HG03571 (cell line): ENCODE results near the gene VPS9D1.
"Not testable (repeated sequence)": the region's sequence is repeated elsewhere in the genome, so short reads cannot be mapped to it uniquely, and the experiment has no call there.

ENCODE experiments used
- ATAC-seq: cut with Tn5 transposase; IDR thresholded peaks from one replicate; pipeline ENCODE4 v1.9.1; 2021; ENCODE audit not compliant: unreplicated experiment

Gene VPS9D1

DNA sequence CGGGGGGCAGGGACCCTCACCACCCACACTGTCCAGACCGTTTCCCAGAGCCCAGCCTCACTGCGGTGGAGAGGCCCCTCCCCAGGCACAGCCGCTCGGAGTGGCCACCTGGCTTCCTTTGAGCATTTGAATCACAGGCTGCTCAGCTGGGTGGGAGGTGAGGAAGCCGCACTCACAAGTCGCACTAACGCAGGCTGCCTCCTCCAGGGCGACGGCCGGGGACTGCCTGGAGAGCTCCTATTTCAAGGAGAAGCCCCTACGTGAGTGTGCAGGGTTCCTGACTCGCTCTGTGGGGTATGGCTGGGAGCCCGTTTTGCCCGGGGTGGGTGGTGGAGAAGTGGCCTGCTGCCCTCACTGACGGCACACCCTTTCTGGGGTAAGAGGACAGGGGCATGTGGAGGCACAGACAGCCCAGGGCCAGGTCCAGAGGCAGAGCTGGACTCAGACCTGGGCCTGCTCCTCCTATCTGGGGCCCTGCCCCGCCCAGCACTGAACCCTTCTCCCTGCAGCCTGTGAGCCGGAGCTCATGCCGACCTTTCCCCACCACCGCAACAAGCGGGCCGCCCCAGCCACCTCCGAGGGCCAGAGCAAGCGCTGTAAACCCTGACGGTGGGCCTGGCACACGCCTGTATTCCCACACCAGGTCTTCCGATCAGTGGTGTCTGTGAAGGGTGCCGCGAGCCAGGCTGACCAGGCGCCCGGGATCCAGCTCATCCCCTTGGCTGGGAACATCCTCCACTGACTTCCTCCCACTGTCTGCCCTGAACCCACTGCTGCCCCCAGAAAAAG lies 25.4 kb downstream of the VPS9D1 start:
- no peak for ATAC-seq

DNA sequence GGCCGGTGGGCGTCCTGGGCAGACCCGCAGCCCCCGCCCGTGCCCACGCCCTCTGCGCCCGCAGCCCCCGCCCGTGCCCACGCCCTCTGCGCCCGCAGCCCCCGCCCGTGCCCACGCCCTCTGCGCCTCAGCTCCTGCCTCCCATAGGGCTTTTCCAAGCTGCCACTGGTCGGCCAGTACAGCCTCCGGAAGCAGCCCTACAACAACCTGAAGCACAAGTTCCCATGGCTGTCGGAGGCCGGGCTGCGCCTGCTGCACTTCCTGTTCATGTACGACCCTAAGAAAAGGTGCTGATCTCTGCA lies 26.0 kb downstream of the VPS9D1 start:
- ATAC-seq, result not testable (repeated sequence)

DNA sequence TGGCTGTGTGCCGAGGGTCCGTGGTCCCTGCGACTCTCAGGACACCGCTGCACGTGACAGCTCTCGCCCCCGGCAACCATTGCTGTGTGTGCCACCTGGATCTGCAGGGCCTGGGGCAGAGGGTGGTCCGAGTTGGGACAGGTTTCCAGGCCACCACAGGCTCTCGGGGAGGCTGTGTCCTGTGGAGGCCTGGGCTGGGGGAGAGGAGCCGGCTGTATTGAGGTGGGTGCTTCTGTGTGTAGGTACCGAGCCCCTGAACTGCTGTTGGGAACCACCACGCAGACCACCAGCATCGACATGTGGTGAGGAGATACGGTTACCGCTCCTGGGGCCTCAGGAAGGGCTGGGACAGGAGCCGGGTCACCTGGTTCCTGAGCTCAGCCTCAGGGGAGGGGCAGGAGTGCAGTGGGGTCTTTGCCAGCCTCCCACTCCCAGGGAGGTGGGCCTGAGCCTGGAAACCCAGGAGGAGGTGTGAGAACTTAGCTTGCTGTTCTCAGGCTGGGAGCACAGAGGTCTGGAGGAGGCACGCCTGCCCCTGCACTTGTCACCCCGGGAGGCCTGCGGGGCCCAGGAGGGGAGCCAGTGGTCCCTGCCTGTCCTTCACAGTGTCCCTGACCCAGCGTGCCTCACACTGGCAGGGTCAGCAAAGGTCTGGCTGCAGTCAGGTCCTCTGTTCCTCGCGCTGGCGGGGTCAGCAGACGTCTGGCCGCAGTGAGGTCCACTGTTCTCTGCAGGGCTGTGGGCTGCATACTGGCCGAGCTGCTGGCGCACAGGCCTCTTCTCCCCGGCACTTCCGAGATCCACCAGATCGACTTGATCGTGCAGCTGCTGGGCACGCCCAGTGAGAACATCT lies 26.5 kb downstream of the VPS9D1 start:
- no peak for ATAC-seq

DNA sequence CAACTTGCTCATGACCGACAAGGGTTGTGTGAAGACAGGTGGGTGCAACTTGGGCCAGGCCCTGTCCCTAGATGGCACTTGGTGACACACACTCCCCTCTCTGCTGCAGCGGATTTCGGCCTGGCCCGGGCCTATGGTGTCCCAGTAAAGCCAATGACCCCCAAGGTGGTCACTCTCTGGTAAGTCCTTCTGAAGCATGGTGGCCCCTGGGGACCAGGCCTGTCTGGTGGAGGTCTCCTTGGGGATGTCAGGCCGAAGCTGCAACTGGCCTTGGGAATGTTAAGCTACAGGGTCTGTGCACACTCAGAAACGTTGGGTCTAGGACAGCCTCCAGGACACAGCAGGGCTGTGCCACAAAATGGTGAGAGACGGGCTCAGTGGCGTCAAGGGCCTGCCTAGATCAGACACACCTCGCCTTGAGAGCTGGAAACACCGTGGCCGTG lies 27.4 kb downstream of the VPS9D1 start:
- no peak for ATAC-seq

DNA sequence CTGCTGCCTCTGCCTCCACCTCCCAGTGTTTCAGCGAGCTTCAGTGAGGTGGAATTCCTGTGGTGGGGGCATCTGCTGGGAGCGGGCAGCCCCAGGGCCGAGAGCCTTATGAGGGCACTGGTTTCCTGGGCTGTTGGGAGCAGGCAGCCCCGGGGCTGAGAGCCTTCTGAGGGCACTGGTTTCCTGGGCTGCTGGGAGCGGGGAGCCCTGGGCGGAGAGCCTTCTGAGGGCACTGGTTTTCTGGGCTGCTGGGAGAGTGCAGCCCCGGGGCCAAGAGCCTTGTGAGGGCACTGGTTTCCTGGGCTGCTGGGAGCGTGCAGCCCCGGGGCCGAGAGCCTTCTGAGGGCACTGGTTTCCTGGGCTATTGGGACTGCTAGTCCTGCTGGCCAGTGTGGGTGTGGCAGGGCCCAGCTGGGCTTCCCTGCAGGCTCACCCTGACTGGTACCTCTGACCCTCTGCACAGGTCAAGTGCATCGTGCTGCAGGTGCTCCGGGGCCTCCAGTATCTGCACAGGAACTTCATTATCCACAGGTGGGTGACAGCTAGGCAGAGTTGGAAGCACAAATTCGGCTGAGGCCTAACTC lies 28.6 kb downstream of the VPS9D1 start:
- no peak for ATAC-seq

DNA sequence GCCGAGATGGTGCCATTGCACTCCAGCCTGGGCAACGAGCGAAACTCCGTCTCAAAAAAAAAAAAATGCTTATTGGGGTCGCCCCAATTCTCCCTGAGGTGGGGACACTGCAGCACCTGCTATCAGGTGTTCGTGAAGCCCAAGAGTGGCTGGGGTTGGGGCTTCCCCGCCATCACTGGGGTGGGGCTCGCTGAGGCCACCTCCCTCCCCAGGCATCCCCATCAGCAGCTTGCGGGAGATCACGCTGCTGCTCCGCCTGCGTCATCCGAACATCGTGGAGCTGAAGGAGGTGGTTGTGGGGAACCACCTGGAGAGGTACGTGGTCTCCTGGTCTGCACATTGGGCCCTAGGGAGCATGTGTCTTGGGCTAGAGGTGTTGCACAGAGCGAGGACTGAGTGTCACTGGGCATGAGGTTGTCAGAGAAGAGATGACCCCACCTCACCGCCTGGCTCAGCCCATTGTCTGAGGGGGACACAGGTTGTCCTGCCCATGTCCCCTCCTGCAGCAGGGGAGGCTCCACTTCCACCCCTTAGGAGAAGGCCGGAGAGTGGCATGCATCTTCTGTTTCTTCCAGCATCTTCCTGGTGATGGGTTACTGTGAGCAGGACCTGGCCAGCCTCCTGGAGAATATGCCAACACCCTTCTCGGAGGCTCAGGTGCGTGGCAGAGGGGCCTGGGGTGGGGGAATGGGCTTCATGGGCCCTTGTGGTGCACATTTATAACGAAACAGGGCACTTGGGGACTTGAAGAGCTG lies 29.3 kb downstream of the VPS9D1 start:
- no peak for ATAC-seq

DNA sequence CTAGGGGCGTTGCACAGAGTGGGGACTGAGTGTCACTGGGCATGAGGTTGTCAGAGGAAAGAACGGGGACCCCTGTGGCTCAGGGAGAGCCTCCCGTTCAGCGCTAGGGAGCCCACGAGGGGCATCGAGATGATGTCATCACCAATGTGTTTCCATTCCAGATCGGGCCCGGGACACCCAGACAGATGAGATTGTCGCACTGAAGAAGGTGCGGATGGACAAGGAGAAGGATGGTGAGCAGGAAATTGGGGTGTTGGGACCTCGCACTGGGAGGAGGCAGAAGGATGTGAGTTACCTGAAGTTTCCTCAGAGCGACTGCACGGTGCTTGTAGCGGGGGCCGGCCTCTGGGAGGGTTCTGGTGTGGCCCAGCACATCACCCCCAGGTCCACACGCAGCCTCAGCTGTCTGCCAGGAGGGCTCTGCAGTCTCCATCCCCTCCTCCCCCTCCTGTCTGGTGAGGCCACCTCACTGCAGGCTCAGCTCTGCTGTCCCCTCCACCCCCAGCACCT lies 30.3 kb downstream of the VPS9D1 start:
- no peak for ATAC-seq

DNA sequence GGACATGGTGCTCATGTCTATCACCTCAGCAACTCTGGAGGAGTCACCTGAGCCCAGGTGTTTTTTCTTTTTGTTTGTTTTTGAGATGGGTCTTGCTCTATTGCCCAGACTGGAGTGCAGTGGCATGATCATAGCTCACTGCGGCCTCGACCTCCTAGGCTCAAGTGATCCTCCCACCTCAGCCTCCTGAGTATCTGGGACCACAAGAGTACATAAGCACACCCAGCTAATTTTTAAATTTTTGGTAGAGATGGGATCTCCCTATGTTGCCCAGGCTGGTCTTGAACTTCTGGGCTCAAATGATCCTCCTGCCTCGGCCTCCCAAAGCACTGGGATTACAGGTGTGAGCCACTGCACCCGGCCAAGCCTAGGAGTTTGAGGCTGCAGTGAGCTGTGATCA lies 31.1 kb downstream of the VPS9D1 start:
- not testable (repeated sequence) for ATAC-seq

DNA sequence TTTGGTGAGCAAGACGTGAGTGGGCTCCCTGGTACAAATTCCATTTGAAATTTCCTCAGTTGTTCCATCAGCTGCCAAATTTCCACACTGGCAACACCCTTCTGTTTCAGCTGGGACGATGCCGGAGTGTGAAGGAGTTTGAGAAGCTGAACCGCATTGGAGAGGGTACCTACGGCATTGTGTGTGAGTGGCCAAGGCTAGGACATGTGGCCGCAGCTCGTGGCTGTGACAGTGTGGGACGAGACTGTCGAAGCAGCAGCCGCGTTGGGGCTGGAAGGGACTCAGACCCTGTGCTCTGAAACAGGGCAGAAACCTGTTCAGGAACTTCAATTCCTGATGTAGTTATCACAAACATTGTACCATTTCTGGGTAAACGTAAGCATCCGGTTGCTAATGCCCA lies 31.6 kb downstream of the VPS9D1 start:
- ATAC-seq, result no peak

DNA sequence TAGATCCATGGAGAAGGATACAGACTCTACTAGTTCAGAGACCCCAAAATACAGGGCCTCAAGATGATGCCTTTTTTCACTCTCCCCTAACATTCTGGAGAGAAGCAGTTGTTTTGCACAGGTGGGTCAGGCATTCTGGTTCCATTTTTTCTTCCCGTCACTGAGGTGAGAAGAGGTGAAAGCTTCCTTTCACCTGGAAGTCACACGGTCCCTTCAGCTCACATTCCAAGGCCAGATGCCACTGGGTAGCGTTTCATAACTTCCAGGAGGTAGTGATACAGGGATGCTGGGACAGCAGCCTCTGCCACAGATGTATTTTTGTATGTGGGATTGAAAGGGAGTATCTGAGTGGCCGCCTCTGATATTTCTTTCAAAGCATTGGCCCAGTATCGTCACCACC lies 32.3 kb downstream of the VPS9D1 start:
- no peak for ATAC-seq

DNA sequence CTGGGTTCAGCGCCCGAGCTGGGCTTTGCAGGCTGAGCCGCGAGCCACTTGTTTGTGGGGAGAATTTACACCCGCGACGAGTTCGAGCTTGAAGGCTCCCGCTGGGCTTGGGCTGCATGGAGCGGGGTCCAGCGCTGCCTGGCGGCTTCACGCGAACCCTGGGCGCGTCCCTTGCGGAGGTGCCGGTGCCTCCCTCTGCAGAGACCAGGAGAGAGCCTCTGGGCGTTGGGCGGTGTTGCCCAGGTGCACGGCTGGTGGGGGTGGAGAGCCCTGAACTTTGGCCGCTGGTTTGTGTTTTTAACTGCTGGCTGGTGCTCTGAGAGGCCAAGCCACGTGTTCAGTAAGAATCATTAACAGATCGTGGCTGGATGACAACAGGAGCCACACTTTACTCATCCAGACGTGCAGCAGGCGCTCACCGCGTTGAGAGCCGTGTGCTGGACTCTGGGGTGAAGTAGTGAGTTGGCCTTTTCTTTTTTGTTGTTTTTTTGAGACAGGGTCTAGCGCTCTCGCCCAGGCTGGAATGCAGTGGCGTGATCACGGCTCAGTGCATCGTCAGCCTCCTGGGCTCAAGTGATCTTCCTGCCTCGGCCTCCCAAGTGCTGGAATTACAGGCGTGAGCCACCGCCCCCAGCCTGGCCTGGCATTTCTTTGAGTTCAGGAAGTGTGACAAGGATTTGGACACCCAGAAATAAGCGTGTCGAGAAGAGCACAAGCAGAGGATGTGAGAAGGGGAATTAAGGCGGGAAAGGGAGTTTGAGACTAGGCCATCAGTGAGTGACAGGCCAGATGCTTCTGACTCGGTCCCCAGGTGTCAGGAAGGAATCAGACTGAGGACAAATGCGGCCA lies 33.4 kb downstream of the VPS9D1 start:
- peak; percentile 39 for ATAC-seq

DNA sequence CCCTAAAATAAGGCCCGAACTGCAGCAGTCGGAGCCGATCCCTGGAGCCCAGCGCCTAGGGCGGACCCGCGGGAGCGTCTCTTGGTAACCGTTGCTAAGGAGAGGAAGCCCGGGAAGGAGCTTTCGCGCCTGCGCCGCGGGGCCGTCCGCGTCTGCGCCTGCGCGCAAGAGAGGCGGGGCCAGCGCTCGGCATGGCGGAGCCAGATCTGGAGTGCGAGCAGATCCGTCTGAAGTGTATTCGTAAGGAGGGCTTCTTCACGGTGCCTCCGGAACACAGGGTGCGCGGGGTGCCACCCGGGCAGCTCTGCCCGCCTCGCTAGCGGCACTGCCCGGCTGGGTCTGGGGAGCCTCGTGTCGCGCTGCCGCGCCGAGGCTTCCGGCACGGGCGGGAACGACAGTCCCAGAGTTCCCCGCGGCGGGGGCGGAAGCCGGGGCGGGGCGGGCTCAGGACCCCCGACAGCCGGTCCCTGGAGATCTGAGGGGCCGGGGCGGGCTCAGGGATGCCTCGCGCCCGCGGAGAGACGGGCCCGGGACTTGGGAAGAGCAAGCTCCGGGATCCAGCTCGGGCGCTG lies 34.1 kb downstream of the VPS9D1 start, which contains the start of gene CDK10:
Gene CDK10, plus strand, starts transcription at position 170 of the 572 bp plus-strand sequence. Its CDS starts 22 bp downstream, at position 192.
- peak; percentile 69 for ATAC-seq

DNA sequence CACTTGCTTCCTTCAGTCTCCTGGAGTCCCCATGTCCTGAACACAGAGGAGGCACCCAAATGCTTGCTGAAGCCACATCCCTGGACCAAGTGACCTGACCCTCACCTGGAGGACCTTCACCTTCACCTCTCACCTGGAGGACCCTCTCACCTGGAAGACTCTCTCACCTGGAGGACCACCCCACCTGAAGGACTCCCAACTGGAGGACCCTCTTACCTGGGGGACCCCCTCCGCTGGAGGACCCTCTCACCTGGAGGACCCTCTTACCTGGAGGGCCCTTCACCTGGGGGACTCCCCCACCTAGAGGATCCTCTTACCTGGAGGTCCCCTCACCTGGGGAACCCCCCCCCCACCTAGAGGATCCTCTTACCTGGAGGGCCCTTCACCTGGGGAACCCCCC lies 34.8 kb downstream of the VPS9D1 start:
- no peak for ATAC-seq

DNA sequence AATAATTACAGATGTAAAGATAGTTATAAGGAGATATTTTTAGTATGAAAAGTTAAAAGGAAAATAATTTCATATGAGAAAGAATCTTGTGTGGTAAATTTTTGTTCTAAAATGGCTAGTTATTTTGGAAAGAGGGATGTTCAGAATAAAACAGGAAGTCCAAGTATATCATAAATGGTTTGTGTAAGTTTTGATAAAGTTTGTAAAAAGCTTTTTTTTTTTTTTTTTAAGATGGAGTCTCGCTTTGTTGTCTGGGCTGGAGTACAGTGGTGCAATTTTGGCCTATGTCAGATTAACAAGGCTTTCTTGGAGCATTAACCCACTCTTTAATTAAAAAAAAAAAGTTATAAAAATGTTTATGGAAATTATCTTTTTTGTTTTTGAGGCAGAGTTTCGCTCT lies 42.4 kb downstream of the VPS9D1 start:
- no peak for ATAC-seq

DNA sequence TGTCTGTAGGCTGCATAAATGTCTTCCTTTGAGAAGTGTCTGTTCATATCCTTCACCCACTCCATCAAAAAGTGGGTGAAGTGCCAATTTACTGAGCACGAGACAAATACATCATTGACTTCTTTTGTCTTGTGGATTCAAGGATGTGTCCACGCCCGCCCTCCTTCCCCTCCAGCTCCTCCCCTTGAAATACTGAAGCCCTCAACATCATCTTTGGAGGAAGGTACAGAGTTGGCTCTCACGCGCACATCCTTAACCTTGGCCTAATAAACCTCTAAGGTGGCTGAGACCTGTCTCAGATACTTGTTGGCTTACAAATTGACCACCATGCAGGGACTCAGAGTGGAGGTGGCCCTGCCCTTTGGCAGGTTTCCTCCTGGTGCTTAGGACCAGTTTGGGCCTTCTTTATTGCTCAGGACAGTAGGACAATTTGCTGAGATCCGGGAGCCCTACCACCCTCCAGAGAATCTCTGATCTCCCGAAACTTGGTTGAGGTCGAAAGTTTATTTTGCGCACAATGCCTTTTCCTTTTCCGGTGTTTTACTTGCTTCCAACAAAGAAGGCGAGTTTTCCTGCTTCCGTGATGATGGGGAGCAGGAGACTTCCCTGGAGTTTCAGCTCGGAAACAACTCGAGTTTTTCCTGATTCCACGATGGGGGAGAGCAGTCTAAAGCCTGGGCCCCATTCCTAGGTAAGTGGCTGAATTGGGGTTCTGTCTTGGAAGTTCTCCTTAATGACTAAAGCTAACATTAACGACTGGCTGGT lies 48.3 kb downstream of the VPS9D1 start:
- no peak for ATAC-seq

DNA sequence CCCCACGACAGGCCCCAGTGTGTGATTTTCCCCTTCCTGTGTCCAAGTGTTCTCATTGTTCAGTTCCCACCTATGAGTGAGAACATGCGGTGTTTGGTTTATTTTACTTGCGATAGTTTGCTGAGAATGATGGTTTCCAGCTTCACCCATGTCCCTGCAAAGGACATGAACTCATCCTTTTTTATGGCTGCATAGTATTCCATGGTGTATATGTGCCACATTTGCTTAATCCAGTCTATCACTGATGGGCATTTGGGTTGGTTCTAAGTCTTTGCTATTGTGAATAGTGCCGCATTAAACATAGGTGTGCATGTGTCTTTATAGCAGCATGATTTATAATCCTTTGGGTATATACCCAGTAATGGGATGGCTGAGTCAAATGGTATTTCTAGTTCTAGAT lies 49.1 kb downstream of the VPS9D1 start:
- not testable (repeated sequence) for ATAC-seq

DNA sequence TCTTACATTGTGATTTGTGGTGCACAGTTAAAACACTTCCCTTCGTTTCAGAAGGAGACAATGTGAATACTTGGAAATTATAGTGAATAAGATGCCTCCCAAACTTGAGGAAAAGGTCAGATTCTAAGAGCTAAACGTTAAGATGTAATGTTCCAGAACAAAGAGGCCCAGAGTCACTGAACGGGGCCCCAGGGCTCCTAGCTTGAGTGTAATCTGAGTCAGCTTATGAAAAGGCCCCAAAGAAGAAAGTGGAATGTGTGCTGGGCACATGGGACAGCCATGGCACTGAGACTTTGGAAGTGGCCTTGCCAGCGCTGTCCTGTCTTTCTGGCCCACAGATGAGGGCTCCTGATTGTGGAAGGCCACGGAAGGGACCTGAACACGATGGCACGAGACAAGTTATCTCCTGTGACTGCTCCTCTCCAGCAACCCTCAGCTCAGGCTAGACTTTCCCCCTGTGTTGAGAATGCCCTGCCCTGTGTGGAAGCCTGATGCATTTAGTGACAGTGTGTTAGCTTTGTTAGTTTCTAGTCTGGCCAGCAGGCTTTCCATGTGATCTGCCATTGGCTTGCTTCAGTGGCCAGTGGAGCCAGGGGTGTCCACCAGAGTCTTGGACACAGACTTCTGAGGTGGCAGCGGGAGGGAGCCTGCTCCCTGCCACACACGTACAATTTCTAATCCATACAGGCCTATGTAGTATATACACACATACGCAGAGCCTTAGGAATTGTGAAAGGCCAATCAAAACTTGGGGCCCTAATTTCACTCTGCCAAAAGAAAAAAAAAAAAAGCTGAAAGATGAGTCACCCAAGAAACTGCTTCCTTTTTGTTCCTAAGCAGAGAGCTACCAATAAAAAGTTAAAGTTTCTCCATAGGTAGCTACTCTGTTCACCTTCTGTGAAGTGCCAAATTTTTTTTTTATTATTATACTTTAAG lies 49.9 kb downstream of the VPS9D1 start:
- ATAC-seq, result no peak

DNA sequence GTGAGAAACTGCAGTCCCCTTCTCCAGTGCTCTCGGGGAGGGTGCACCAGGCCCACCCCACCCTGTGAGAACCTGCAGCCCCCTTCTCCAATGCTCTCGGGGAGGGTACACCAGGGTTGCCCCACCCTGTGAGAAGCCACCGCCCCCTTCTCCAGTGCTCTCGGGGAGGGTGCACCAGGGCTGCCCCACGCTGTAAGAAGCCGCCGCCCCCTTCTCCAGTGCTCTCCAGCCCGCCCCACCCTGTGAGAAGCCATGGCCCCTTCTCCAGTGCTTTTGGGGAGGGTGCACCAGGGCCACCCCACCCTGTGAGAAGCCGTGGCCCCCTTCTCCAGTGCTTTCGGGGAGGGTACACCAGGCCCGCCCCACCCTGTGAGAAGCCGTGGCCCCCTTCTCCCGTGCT lies 50.9 kb downstream of the VPS9D1 start:
- ATAC-seq, result no peak
